Limb (tissue), 2 donors: ENCODE data around the gene CC2D1A.
"Not testable (repeated sequence)": the region's sequence is repeated elsewhere in the genome, so short reads cannot be mapped to it uniquely, and the experiment has no call there.

Experiments used
- DNase-seq, 2 donors: peaks; one replicate each; pipeline ENCODE4 v3.0.0-alpha.2; 2016; ENCODE audit errors: extremely low spot score in 2 of 2

The CC2D1A gene

GRCh38 chr19:13906910-13907309 lies 909 bp downstream of the CC2D1A start:
- no peak for DNase-seq

- no peak for DNase-seq
Measured at GRCh38 chr19:13908674-13909073, 2.7 kb downstream of the CC2D1A start.

DNA sequence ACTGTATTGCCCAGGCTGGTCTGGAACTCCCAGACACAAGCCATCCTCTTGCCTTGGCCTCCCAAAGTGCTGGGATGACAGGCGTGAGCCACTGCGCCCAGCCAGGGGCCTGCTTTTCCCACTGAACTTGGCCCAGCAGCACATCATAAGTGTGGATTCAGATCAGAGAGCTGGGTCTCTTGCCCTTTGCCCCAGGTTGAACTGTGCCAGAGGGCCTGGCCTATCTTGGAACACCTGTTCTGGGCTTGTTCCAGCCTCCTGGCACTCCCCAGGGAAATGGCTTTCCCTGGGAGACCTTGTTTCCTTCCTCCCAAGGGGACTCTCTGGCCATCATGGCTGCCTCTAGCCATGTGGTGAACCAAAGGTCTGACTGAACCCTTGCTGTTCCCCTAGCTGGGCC lies 3.4 kb downstream of the CC2D1A start:
- DNase-seq, result no peak

DNA sequence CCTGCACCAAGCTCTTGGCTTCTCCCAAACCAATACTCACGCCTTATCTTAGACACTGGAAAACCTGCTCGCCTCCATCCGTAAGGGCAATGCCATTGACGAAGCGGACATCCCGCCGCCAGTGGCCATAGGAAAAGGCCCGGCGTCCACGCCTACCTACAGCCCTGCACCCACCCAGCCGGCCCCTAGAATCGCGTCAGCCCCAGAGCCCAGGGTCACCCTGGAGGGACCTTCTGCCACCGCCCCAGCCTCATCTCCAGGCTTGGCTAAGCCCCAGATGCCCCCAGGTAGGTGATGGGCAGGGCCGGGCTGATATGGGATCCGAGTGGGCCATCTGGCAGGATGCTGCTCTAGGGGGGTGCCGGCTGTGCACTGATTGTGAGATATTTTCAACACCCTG lies 7.4 kb downstream of the CC2D1A start:
- DNase-seq, result no peak

GRCh38 chr19:13914777-13915176 lies 8.8 kb downstream of the CC2D1A start:
- no peak for DNase-seq

- DNase-seq, result no peak
Measured at GRCh38 chr19:13917888-13918406, 11.9 kb downstream of the CC2D1A start.

DNA sequence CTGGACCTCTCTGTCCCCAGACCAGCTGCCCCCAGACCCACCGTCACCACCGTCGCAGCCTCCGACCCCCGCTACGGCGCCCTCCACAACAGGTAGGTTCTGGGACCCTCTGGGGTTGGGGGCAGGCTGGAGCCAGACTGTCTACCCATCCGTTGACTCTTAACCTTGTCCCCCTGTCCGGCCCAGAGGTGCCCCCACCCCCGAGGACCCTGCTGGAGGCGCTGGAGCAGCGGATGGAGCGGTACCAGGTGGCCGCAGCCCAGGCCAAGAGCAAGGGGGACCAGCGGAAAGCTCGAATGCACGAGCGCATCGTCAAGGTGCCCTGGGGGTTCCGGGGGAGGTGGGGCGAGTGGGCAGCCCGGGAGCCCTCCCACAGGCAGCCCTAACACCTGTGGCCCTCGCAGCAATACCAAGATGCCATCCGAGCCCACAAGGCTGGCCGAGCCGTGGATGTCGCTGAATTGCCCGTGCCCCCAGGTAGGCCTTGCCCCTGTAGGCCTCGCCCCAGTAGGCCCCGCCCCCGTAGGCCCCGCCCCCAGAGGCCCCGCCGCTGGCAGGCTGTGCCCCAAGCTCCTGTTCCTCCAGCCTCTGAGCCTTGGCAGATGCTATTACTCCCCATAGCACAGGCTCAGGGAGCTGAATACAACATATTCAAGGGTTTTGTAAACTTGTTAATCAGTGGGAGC lies 12.9 kb downstream of the CC2D1A start:
- DNase-seq, result no peak

GRCh38 chr19:13920524-13920923 lies 14.5 kb downstream of the CC2D1A start:
- DNase-seq, result no peak

- peak in 1 of 2 donors; percentile 17 for DNase-seq
Measured at GRCh38 chr19:13920940-13921747, 15.1 kb downstream of the CC2D1A start.

- not testable (repeated sequence) for DNase-seq
Measured at GRCh38 chr19:13922118-13922517, 16.1 kb downstream of the CC2D1A start.

GRCh38 chr19:13923194-13923987 lies 17.4 kb downstream of the CC2D1A start:
- no peak for DNase-seq

DNA sequence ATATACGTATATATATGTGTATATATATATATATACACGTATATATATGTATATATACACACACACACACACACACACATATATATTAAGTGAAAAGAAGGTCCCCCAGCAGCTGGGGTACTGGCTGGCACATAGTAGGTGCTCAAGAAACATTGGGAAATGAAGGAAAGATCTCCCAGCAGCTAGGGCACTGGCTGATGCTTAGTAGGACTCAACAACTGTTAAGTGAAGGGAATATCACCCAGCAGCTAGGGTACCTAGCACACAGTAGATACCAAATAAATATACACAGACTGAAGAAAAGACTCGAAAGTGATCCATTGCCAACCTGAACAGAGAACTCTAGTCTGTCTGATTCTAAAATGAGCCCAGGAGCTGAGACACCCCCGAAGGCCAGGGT lies 20.0 kb downstream of the CC2D1A start:
- DNase-seq, result no peak

GRCh38 chr19:13926715-13927114 lies 20.7 kb downstream of the CC2D1A start:
- DNase-seq, result no peak

DNA sequence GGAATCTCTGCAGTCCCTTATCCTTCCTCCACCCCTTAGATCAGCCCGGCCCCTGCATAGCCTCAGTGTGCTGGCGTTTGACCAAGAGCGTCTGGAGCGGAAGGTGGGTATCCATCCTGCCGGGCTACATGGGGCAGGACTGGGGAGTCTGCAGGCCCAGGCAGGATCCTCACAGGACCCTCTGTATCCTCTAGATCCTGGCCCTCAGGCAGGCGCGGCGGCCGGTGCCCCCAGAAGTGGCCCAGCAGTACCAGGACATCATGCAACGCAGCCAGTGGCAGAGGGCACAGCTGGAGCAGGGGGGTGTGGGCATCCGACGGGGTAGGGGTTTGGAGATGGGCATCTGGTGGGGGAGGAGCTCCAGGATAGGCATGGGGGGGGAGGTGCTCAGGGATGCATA lies 23.3 kb downstream of the CC2D1A start:
- DNase-seq, result no peak

DNA sequence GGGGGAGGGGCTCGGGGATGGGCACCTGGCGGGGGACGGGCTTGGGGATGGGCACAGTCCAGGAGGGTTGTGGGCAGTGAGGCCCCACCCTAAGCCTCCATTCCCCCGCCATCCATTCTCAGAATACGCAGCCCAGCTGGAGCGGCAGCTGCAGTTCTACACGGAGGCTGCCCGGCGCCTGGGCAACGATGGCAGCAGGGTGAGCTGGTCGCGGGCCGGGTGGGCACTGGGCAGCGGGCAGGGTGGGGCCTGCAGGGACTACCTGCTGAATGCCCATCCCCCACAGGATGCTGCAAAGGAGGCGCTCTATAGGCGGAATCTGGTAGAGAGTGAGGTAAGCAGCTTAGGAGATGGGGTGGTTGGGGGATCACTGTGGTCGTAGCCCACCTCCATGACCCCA lies 24.0 kb downstream of the CC2D1A start:
- no peak for DNase-seq

DNA sequence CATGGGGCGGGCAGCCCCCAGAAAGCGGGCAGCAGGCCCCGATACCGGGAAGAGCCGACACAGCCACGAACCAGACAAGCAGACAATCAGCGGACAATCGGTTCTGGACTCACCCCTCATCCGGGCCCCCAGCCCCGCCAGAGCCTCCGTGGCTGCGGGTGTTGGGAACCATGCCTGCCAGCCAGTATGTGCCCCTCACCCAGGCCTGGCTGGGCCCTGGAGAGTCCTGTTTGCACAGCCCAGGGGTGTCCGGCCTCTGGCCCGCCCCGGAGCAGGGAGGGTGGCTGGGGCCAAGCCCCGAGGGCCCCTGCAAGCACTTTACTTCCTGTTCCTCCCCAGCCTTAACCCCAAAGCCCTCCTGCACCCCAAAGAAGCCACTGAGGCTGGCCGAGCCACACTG lies 24.4 kb downstream of the CC2D1A start:
- DNase-seq, result no peak

DNA sequence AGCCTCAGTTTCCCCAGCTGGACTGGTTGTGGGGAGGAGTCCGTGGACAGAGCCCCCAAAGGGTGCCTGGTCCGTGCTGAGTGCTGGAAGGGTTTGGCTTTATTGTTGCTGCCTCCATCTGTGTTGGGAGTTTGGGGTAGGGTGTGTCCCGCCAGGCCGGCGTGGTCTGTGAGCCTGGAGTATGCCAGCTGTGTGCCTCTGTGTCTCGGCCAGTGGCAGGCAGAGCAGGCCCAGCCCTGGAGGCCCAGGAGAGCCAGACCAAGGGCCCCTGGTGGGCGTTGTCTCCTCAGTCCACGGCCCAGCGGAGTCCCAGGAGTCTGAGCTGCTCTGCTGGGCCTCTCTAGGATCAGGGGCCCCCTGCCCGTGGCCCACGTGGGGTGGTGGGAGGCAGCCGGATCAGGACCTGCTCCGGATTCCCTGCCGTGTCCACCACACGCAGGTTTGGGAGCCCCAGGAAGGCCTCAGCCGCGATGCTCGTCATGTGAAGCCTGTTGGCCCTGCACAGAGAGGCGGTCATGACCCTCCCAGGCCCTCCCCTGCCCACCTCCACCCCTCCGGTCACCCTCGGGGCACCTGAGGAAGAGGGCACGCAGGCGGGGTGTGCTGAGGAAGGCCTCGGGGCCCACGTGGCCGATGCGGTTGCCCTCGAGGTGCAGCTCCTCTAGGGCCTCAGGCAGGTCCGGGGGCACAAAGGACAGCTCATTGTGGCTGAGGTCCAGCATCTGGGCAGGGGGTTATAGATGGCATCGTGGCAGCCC lies 25.6 kb downstream of the CC2D1A start:
- no peak for DNase-seq

- no peak for DNase-seq
Measured at GRCh38 chr19:13932149-13932637, 26.2 kb downstream of the CC2D1A start.

GRCh38 chr19:13932911-13933393 lies 27.0 kb downstream of the CC2D1A start:
- no peak for DNase-seq

DNA sequence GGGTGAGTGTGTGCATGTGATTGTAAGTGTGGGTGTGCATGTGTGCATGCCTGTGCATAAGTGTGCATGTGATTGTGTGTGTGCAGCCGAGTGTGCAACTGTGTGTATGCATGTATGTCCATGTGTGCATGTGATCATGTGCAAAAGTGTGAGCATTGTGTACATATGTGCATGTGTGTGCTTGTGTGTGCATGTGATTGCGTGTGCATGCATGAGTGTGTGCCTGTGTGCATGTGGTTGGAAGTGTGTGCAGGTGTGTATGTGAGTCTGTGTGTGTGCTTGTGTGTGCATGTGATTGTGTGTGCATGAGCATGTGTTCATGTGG lies 28.7 kb downstream of the CC2D1A start:
- no peak for DNase-seq
